ENCODE data around the gene SUGCT. TPM values are rescaled to one million over a fixed set of nuclear protein-coding genes. Genes with fewer than 3 reads are reported as not detected.

SUGCT gene
- total and polyA plus RNA-seq, 4 donors, result 2.4 to 5.3 (median 3.3) TPM

- no CpG with 5 or more reads among the region's 2 CpGs for WGBS (ENCODE audit: insufficient coverage)
- H3K36me3 ChIP-seq (ENCODE audit: control insufficient read depth, insufficient read depth, low read length), result no peaks in the 10 kb centered on the region
- DNase-seq (ENCODE audit: low read depth in 4 of 6, low spot score in 6 of 6), result no peak
- no peak overlapping the region for H3K27ac ChIP-seq (ENCODE audit: low read depth, low read length)
- H3K9me3 ChIP-seq (ENCODE audit: control insufficient read depth, insufficient read depth, low read length), result no peaks in the 10 kb centered on the region
- no peaks in the 10 kb centered on the region for H3K4me1 ChIP-seq (ENCODE audit: control insufficient read depth, insufficient read depth, low read length)
- H3K4me3 ChIP-seq (ENCODE audit: low read depth, low read length), result no peak overlapping the region
- no peaks in the 10 kb centered on the region for H3K27me3 ChIP-seq (ENCODE audit: control insufficient read depth, insufficient read depth, low read length)
These were observed 587.4 kb downstream of the SUGCT start for GRCh38 chr7:40722242-40722641.

DNA sequence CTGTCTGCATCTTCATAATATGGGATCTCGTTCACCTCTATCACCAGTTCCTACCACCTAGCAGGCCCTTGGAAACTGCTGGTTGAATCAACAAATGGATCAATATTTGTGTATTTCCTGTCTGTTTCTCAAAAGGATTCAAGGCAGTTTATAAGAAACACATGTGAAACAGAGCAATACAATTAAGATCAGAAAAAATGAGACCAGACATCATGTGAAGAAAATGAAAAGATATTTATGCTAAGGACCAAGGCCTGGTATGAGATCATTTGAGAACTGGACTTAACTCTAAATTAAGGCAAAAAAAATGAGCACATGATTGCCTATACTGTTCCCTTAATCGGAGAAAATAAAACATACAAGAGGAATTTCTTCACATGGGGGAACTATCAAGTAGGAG, 589.0 kb downstream of the SUGCT start:
- Histone ChIP-seq H3K27ac (ENCODE audit: low read depth, low read length) (no peak overlapping the region), H3K4me1 (ENCODE audit: control insufficient read depth, insufficient read depth, low read length) (no peaks in the 10 kb centered on the region), H3K27me3 (ENCODE audit: control insufficient read depth, insufficient read depth, low read length) (no peaks in the 10 kb centered on the region), H3K36me3 (ENCODE audit: control insufficient read depth, insufficient read depth, low read length) (no peaks in the 10 kb centered on the region), H3K4me3 (ENCODE audit: low read depth, low read length) (no peak overlapping the region), H3K9me3 (ENCODE audit: control insufficient read depth, insufficient read depth, low read length) (no peaks in the 10 kb centered on the region)
- no CpG with 5 or more reads among the region's 2 CpGs for WGBS (ENCODE audit: insufficient coverage)
- DNase-seq (ENCODE audit: low read depth in 4 of 6, low spot score in 6 of 6), result no peak

GRCh38 chr7:40726559-40726958, 591.8 kb downstream of the SUGCT start:
- no peak for DNase-seq (ENCODE audit: low read depth in 4 of 6, low spot score in 6 of 6)
- no peaks in the 10 kb centered on the region for H3K36me3 ChIP-seq (ENCODE audit: control insufficient read depth, insufficient read depth, low read length)
- H3K4me3 ChIP-seq (ENCODE audit: low read depth, low read length), result no peak overlapping the region
- 100% methylated on average over 4 of the region's 9 CpGs for WGBS (ENCODE audit: insufficient coverage)
- H3K9me3 ChIP-seq (ENCODE audit: control insufficient read depth, insufficient read depth, low read length), result no peaks in the 10 kb centered on the region
- no peaks in the 10 kb centered on the region for H3K27me3 ChIP-seq (ENCODE audit: control insufficient read depth, insufficient read depth, low read length)
- no peaks in the 10 kb centered on the region for H3K4me1 ChIP-seq (ENCODE audit: control insufficient read depth, insufficient read depth, low read length)
- H3K27ac ChIP-seq (ENCODE audit: low read depth, low read length), result no peak overlapping the region

DNA sequence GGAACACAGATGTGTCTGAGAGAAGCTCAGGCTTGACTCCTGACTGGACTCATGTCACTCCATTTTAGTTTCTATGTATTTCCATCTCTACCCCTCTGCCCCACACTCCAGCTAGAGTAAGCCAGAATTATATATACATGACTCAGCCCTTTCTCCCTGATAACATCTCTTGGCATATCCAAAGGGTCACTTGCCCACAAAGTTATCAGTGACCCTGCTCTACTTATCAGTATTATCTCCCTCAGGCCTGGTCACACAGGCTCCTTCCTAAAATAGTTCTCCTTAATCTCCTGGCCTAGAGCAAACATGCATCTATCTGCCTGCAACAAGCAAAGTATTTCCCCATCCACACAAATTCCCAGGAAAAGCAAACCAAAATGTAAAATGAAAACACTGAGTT, 598.3 kb downstream of the SUGCT start:
- no peaks in the 10 kb centered on the region for H3K4me1 ChIP-seq (ENCODE audit: control insufficient read depth, insufficient read depth, low read length)
- H3K27ac ChIP-seq (ENCODE audit: low read depth, low read length), result no peak overlapping the region
- no peaks in the 10 kb centered on the region for H3K27me3 ChIP-seq (ENCODE audit: control insufficient read depth, insufficient read depth, low read length)
- no peaks in the 10 kb centered on the region for H3K9me3 ChIP-seq (ENCODE audit: control insufficient read depth, insufficient read depth, low read length)
- no peak for DNase-seq (ENCODE audit: low read depth in 4 of 6, low spot score in 6 of 6)
- no peak overlapping the region for H3K4me3 ChIP-seq (ENCODE audit: low read depth, low read length)
- no peaks in the 10 kb centered on the region for H3K36me3 ChIP-seq (ENCODE audit: control insufficient read depth, insufficient read depth, low read length)

DNA sequence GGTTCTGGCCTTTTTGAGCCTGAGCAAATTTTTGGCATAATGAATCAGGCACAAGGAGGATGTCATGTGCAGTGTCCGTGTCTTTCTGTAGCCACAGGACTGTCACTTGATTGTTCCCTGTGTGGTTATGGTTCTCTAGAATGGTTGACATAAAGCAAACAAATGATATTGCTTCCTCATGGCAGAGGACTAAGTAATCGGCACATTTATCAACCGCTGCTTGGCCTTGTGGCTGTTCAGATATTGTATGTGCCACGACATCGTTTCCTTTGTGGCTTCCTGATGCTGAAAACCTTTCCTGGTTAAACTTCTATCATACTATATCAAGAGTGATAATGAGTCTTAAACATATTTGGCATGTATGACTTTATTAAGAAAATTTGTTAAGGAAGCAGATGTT, 598.8 kb downstream of the SUGCT start:
- WGBS (ENCODE audit: insufficient coverage), result 75% methylated on average over 1 of the region's 5 CpGs
- H3K4me1 ChIP-seq (ENCODE audit: control insufficient read depth, insufficient read depth, low read length), result no peaks in the 10 kb centered on the region

DNA sequence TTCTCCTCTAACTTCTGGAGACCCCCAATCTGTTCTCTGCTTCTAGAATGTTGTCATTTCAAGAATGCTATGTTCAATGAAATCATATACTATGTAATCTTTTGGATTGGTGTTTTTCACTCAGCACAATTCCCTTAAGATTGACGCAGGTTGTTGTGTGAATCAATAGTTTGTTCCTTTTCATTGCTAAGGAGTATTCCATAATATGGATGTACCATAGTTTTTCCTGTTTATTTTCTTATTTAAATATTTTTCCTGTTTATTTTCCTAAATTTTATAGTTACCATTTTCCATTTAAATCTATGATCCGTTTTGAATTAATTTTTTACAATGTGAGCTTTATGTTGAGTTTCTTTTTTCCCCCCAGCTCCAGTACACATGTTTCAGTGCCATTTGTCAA, 604.5 kb downstream of the SUGCT start:
- H3K4me3 ChIP-seq (ENCODE audit: low read depth, low read length), result no peak overlapping the region
- H3K36me3 ChIP-seq (ENCODE audit: control insufficient read depth, insufficient read depth, low read length), result no peaks in the 10 kb centered on the region
- H3K4me1 ChIP-seq (ENCODE audit: control insufficient read depth, insufficient read depth, low read length), result no peaks in the 10 kb centered on the region
- WGBS (ENCODE audit: insufficient coverage), result no CpG with 5 or more reads among the region's 2 CpGs
- no peak overlapping the region for H3K27ac ChIP-seq (ENCODE audit: low read depth, low read length)
- no peak for DNase-seq (ENCODE audit: low read depth in 4 of 6, low spot score in 6 of 6)
- no peaks in the 10 kb centered on the region for H3K27me3 ChIP-seq (ENCODE audit: control insufficient read depth, insufficient read depth, low read length)
- H3K9me3 ChIP-seq (ENCODE audit: control insufficient read depth, insufficient read depth, low read length), result no peaks in the 10 kb centered on the region

More for the DNA sequence above, 598.8 kb downstream of the SUGCT start:
- no peak overlapping the region for H3K4me3 ChIP-seq (ENCODE audit: low read depth, low read length)
- H3K36me3 ChIP-seq (ENCODE audit: control insufficient read depth, insufficient read depth, low read length), result no peaks in the 10 kb centered on the region
- DNase-seq (ENCODE audit: low read depth in 4 of 6, low spot score in 6 of 6), result no peak
- H3K9me3 ChIP-seq (ENCODE audit: control insufficient read depth, insufficient read depth, low read length), result no peaks in the 10 kb centered on the region
- H3K27ac ChIP-seq (ENCODE audit: low read depth, low read length), result no peak overlapping the region
- H3K27me3 ChIP-seq (ENCODE audit: control insufficient read depth, insufficient read depth, low read length), result no peaks in the 10 kb centered on the region

DNA sequence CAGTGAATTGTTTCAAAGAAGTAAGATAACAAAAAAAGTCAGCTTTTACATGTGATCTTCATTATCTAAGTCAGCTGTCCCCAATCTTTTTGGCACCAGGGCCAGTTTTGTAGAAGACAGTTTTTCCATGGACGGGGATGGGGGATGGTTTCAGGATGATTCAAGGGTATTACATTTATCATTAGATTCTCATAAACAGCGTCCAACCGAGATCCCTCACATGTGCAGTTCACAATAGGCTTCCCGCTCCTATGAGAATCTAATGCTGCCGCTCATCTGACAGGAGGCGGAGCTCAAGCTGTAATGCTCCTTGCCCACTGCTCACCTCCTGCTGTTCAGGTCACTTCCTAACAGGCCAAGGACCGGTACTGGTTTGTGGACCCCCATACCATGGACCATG, 607.5 kb downstream of the SUGCT start:
- Histone ChIP-seq H3K27me3 (ENCODE audit: control insufficient read depth, insufficient read depth, low read length) (no peaks in the 10 kb centered on the region), H3K9me3 (ENCODE audit: control insufficient read depth, insufficient read depth, low read length) (no peaks in the 10 kb centered on the region), H3K27ac (ENCODE audit: low read depth, low read length) (no peak overlapping the region), H3K36me3 (ENCODE audit: control insufficient read depth, insufficient read depth, low read length) (no peaks in the 10 kb centered on the region), H3K4me3 (ENCODE audit: low read depth, low read length) (no peak overlapping the region), H3K4me1 (ENCODE audit: control insufficient read depth, insufficient read depth, low read length) (no peaks in the 10 kb centered on the region)
- DNase-seq (ENCODE audit: low read depth in 4 of 6, low spot score in 6 of 6), result no peak
- 75% methylated on average over 5 of the region's 7 CpGs for WGBS (ENCODE audit: insufficient coverage)

DNA sequence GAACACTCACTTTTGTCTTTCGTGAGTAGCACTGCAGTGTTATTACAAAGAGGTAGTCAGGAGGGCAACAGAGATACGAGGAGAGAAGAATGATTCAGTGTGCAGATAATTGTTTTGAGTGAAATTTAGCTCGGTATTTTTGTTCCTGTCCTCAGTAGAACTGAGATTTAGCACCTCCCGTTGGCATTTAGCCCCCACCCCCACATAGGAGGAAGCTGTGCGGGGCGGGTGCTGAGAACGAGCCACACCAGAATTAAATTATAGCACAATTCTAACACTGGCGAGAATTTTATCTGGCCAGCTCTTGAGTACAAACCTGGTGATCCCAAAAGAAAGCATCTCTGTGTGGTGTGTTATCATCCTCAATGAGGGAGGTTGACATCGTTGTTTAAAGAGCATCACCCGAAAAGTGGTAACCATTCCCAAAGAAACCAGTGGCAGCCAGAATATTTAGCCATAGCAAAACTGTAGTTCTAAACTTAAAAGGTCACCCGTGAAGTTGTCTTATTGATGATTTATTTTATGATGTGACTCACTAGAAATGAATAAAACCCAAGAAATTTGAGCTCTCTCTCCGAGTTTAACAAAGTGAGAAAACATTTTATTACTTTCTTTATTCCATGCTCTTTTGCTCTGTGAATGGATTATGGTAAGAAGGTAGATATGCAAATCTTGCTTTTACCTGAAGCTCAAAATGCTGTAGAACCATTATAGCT, 612.2 kb downstream of the SUGCT start:
- H3K36me3 ChIP-seq (ENCODE audit: control insufficient read depth, insufficient read depth, low read length), result no peaks in the 10 kb centered on the region
- no peak overlapping the region for H3K4me3 ChIP-seq (ENCODE audit: low read depth, low read length)
- H3K4me1 ChIP-seq (ENCODE audit: control insufficient read depth, insufficient read depth, low read length), result no peaks in the 10 kb centered on the region
- H3K9me3 ChIP-seq (ENCODE audit: control insufficient read depth, insufficient read depth, low read length), result no peaks in the 10 kb centered on the region
- no peak for DNase-seq (ENCODE audit: low read depth in 4 of 6, low spot score in 6 of 6)
- no peaks in the 10 kb centered on the region for H3K27me3 ChIP-seq (ENCODE audit: control insufficient read depth, insufficient read depth, low read length)
- 81% methylated on average over 2 of the region's 12 CpGs for WGBS (ENCODE audit: insufficient coverage)
- H3K27ac ChIP-seq (ENCODE audit: low read depth, low read length), result no peak overlapping the region

GRCh38 chr7:40747856-40748255, 613.1 kb downstream of the SUGCT start:
- H3K9me3 ChIP-seq (ENCODE audit: control insufficient read depth, insufficient read depth, low read length), result no peaks in the 10 kb centered on the region
- WGBS (ENCODE audit: insufficient coverage), result 69% methylated on average over 2 of the region's 2 CpGs
- no peak for DNase-seq (ENCODE audit: low read depth in 4 of 6, low spot score in 6 of 6)
- H3K36me3 ChIP-seq (ENCODE audit: control insufficient read depth, insufficient read depth, low read length), result no peaks in the 10 kb centered on the region
- no peak overlapping the region for H3K27ac ChIP-seq (ENCODE audit: low read depth, low read length)
- no peaks in the 10 kb centered on the region for H3K4me1 ChIP-seq (ENCODE audit: control insufficient read depth, insufficient read depth, low read length)
- H3K27me3 ChIP-seq (ENCODE audit: control insufficient read depth, insufficient read depth, low read length), result no peaks in the 10 kb centered on the region
- no peak overlapping the region for H3K4me3 ChIP-seq (ENCODE audit: low read depth, low read length)

- Histone ChIP-seq H3K4me1 (ENCODE audit: control insufficient read depth, insufficient read depth, low read length) (no peaks in the 10 kb centered on the region), H3K27ac (ENCODE audit: low read depth, low read length) (no peak overlapping the region), H3K27me3 (ENCODE audit: control insufficient read depth, insufficient read depth, low read length) (no peaks in the 10 kb centered on the region), H3K36me3 (ENCODE audit: control insufficient read depth, insufficient read depth, low read length) (no peaks in the 10 kb centered on the region), H3K9me3 (ENCODE audit: control insufficient read depth, insufficient read depth, low read length) (no peaks in the 10 kb centered on the region), H3K4me3 (ENCODE audit: low read depth, low read length) (no peak overlapping the region)
- DNase-seq (ENCODE audit: low read depth in 4 of 6, low spot score in 6 of 6), result no peak
- 92% methylated on average over 4 of the region's 5 CpGs for WGBS (ENCODE audit: insufficient coverage)
These were observed 615.1 kb downstream of the SUGCT start for GRCh38 chr7:40749877-40750276.

Data from spinal cord (tissue), 10 donors.